GM10266 (cell line): Measurements from ENCODE around the gene GPR26.

ENCODE experiments used
- DNase-seq: peaks from one replicate; pipeline ENCODE4 v3.0.0; 2012; ENCODE audit errors: extremely low spot score
- TF ChIP-seq, protein P1 (sequence below): IDR thresholded peaks from 2 replicates; pipeline ENCODE4 v1.5.1; 2012; ENCODE audit warnings: mild to moderate bottlenecking, low read depth; ENCODE audit not compliant: control insufficient read depth, insufficient read depth; ENCODE audit errors: missing control alignments

Gene GPR26

DNA sequence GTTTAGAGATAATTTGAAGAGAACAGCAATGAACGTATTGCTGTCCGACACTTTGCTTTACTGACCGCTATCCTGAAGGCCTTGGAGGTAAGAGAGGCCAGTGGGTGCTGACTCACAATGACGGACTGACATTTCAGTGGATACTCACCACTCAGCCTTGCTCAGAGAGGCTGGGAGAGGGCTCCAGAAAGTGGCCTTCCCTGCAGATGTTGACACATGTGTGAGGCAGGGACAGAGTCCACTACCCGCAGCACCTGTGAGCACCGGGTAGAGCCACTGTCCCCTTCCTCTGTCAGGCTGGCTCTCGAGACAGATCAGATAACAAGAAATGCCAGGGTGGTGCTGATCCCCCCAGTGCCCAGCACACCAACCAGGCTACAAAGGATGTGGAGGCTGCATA lies 75.0 kb downstream of the GPR26 start:
- TF ChIP-seq, protein P1, sequence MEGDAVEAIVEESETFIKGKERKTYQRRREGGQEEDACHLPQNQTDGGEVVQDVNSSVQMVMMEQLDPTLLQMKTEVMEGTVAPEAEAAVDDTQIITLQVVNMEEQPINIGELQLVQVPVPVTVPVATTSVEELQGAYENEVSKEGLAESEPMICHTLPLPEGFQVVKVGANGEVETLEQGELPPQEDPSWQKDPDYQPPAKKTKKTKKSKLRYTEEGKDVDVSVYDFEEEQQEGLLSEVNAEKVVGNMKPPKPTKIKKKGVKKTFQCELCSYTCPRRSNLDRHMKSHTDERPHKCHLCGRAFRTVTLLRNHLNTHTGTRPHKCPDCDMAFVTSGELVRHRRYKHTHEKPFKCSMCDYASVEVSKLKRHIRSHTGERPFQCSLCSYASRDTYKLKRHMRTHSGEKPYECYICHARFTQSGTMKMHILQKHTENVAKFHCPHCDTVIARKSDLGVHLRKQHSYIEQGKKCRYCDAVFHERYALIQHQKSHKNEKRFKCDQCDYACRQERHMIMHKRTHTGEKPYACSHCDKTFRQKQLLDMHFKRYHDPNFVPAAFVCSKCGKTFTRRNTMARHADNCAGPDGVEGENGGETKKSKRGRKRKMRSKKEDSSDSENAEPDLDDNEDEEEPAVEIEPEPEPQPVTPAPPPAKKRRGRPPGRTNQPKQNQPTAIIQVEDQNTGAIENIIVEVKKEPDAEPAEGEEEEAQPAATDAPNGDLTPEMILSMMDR = no peak
- DNase-seq = no peak

DNA sequence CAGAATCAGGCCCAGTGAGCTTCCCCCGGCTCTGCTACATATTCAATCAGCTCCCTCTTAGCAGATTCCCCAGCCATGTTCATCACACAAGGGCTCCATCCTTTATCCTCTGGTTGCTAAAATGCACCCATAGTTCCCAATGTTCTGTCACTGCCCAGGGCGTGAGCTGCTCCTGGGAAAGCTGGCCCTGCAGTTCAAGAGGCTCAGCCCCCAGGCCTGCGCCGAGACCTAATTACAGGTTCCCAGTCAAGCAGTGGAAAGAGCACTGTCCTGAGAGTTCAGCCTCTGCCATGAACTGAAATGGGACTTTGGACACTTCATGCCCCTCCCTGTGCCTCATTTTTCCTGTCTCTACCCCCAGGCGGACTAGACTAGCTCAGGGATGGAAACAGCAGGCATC lies 75.6 kb downstream of the GPR26 start:
- no peak for DNase-seq
- TF ChIP-seq, protein P1 = no peak

DNA sequence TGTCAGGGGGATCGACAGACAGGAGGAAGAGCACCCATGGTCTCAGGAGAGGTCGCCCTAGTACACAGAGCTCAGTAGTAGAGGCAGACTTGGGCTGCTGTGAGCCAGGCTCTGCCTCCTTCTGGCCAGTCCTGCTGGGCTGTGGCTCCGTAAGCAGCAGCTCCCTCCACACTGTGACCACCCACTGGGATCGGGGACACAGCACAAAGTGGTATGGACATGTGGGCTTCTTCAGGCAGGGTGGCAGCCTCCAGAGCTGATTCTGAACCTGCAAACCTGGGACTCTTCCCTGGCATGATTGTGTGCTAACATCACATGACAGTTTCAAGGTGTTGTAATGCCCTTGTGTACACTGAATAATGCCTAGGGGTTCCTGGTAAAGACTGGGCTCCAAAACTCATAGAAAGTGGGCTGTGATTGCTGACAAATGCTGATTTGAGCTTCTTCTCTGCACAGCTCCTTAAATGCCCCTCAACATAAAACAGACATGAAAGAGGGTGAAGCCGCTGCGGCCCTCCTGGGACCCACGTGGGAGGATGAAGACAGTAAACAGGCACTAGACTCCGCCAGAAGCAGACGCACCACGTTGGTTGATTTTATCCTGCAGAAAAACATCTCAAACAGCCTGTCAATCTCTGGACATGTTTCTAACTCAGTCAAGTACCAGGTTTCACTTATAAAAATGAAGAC lies 76.7 kb downstream of the GPR26 start:
- TF ChIP-seq, protein P1 = no peak
- DNase-seq = no peak

DNA sequence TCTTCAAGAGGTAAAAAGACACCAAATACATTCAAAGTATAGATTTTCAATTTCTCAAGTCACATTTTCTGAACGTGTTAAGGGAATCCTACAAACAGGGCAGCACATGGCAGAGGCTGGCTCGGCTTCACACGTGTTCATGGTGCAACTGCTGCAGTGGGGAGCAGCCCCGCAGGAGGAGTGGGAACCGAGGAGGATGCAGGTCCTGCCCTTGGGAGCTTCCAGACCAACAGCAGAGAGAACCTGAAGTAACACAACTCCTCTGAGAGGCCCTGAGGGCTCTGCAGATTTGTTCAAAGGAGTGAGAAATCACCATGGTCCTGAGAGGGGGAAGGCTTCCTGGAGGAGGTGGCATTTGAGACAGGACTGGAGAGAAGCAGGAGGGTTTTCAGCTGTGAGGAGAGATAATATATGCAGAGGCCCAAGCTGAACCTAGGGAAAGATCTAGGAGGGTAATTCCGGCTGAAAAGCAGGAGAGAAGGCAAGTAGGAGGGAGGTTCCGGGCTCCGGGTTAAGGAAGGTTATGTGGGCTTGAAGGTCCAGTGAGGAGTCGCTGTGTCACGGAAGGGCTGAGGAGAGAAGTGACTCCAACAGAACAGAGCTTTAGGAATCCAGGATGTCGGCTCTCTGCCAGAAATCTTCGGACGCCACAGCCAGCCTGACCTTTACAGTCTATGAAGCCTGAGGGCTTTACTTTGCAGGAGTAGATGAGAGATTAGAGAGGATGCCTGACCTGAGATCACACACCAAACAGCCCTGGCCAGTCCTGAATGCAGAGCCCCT lies 77.5 kb downstream of the GPR26 start:
- TF ChIP-seq, protein P1 = no peak
- DNase-seq = no peak

DNA sequence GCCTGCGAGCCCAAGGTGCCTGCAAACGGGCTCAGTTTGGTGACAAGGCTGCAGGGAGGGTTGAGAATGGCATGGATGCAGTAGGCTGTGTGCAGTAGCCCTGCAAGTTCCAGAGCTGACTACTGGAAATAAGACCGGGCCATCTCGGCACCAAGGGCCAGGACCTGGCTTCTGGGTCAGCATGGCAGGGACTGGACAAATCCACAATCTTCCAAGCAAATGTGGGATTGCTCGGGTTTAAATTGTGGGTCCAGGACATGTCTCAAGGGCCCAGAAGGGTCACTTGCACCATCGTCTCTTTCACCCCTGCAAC lies 78.0 kb downstream of the GPR26 start:
- TF ChIP-seq, protein P1 = no peak
- no peak for DNase-seq
